DOHH2 (cell line): ENCODE results near the gene GAS7.

ENCODE experiments used
- CTCF ChIP-seq: fragments of 200-600 bp; sonication (generic); IDR thresholded peaks from one replicate; pipeline ENCODE4 v1.5.1; 2014; ENCODE audit warnings: antibody characterized with exemption, mild to moderate bottlenecking, low read depth, low read length; ENCODE audit not compliant: poor library complexity, severe bottlenecking
- EZH2phosphoT487 ChIP-seq: fragments of 200-600 bp; sonication (generic); IDR thresholded peaks from 2 replicates; pipeline ENCODE4 v1.6.1; 2017; ENCODE audit warnings: borderline replicate concordance, mild to moderate bottlenecking, antibody characterized with exemption, low read length, moderate library complexity, mixed read lengths

- no peak for TF ChIP-seq CTCF
- no peak for TF ChIP-seq EZH2phosphoT487
These were observed 34.8 kb upstream of the GAS7 start for GRCh38 chr17:10233161-10233560.
